Esophagus muscularis mucosa (tissue), 4 donors: Measurements from ENCODE around the gene SYNDIG1.

Experiments used
- CTCF ChIP-seq, 3 experiments: fragments of 200-600 bp in 2 of 3; fragments of 450-650 bp in 1 of 3; sonication (generic) in 2 of 3; IDR thresholded peaks; one replicate each; pipeline ENCODE4 v1.5.1; 2017 to 2019; ENCODE audit warnings: antibody characterized with exemption in 3 of 3, mild to moderate bottlenecking in 2 of 3, moderate library complexity in 1 of 3
- EP300 ChIP-seq: sonication (generic); formaldehyde crosslinking; IDR thresholded peaks from one replicate; pipeline ENCODE4 v1.6.1; 2017; ENCODE audit warnings: antibody characterized with exemption
- POLR2A ChIP-seq: fragments of 450-650 bp; IDR thresholded peaks from one replicate; pipeline ENCODE4 v1.6.1; 2017; ENCODE audit warnings: antibody characterized with exemption, moderate library complexity, mild to moderate bottlenecking, low read depth
- POLR2AphosphoS5 ChIP-seq, 2 donors: sonication (generic); formaldehyde crosslinking; IDR thresholded peaks; one replicate each; pipeline ENCODE4 v1.6.1; 2017; ENCODE audit warnings: antibody characterized with exemption in 2 of 2

GRCh38 chr20:24678351-24679106 lies 209.1 kb downstream of the SYNDIG1 start:
- no peak for TF ChIP-seq CTCF (IDR thresholded peaks at IDR 0.05)
- TF ChIP-seq POLR2AphosphoS5 (IDR thresholded peaks at IDR 0.05) = no peak
- no peak for TF ChIP-seq POLR2A
- TF ChIP-seq EP300 = no peak
